HL-60/S4 (cell line): Measurements from ENCODE around the gene CCL1.

Experiments
- in situ Hi-C: fragments of 300-500 bp; cut with MboI; formaldehyde crosslinking; loops from 2 replicates; pipeline ENCODE4 v1.14.3; 2022; ENCODE audit warnings: low sequenced_read_pairs

CCL1 gene

GRCh38 chr17:34363183-34363661, at the start of gene CCL1:
Gene CCL1 (minus strand): TSS chr17:34363233. CDS start chr17:34363161, 72 bp downstream.
- in situ Hi-C loops = loop anchor here (5.0 kb wide), 1 partner anchor 161 kb away; no protein-coding TSS in a partner anchor

GRCh38 chr17:34412534-34412933, 49.5 kb upstream of the CCL1 start:
- in situ Hi-C loops = loop anchor here (10.0 kb wide), 1 partner anchor 702 kb away; the partner anchor contains the start of gene RAD51D

- in situ Hi-C loops = loop anchor here (10.0 kb wide), 1 partner anchor 703 kb away; the partner anchor contains the start of gene RAD51D
Observed at GRCh38 chr17:34411646-34412421, 48.8 kb upstream of the CCL1 start.

GRCh38 chr17:34409352-34409751, 46.3 kb upstream of the CCL1 start:
- in situ Hi-C loops = no loop called here

GRCh38 chr17:34408439-34408838, 45.4 kb upstream of the CCL1 start:
- in situ Hi-C loops = no loop called here

- in situ Hi-C loops = no loop called here
Observed at GRCh38 chr17:34406226-34406625, 43.2 kb upstream of the CCL1 start.

GRCh38 chr17:34403006-34403405, 40.0 kb upstream of the CCL1 start:
- in situ Hi-C loops = no loop called here

- in situ Hi-C loops = no loop called here
Observed at GRCh38 chr17:34401165-34401564, 38.1 kb upstream of the CCL1 start.

GRCh38 chr17:34400301-34400931, 37.4 kb upstream of the CCL1 start:
- in situ Hi-C loops = no loop called here

- in situ Hi-C loops = no loop called here
Observed at GRCh38 chr17:34399725-34400124, 36.7 kb upstream of the CCL1 start.

- in situ Hi-C loops = no loop called here
Observed at GRCh38 chr17:34398990-34399389, 36.0 kb upstream of the CCL1 start.

- in situ Hi-C loops = no loop called here
Observed at GRCh38 chr17:34397265-34397664, 34.2 kb upstream of the CCL1 start.

GRCh38 chr17:34393401-34393800, 30.4 kb upstream of the CCL1 start:
- in situ Hi-C loops = no loop called here

- in situ Hi-C loops = no loop called here
Observed at GRCh38 chr17:34391241-34391640, 28.2 kb upstream of the CCL1 start.

GRCh38 chr17:34390649-34391048, 27.6 kb upstream of the CCL1 start:
- in situ Hi-C loops = no loop called here

- in situ Hi-C loops = no loop called here
Observed at GRCh38 chr17:34389126-34389750, 26.2 kb upstream of the CCL1 start.

- in situ Hi-C loops = no loop called here
Observed at GRCh38 chr17:34387566-34387965, 24.5 kb upstream of the CCL1 start.

- in situ Hi-C loops = no loop called here
Observed at GRCh38 chr17:34386697-34387550, 23.9 kb upstream of the CCL1 start.

- in situ Hi-C loops = no loop called here
Observed at GRCh38 chr17:34386343-34386696, 23.3 kb upstream of the CCL1 start.

- in situ Hi-C loops = no loop called here
Observed at GRCh38 chr17:34384822-34385605, 22.0 kb upstream of the CCL1 start.
